NCI-H510A (cell line): ENCODE results near the gene ULK3.

Experiments used
- DNase-seq: peaks from one replicate; lab custom pipeline; 2025; lab: John Stamatoyannopoulos, UW

The ULK3 gene

GRCh38 chr15:74822233-74822632 lies 20.7 kb downstream of the ULK3 start:
- no peak for DNase-seq

- no peak for DNase-seq
These were observed 21.2 kb downstream of the ULK3 start for GRCh38 chr15:74821790-74822158.

GRCh38 chr15:74821091-74821789 lies 21.7 kb downstream of the ULK3 start:
- no peak for DNase-seq

DNA sequence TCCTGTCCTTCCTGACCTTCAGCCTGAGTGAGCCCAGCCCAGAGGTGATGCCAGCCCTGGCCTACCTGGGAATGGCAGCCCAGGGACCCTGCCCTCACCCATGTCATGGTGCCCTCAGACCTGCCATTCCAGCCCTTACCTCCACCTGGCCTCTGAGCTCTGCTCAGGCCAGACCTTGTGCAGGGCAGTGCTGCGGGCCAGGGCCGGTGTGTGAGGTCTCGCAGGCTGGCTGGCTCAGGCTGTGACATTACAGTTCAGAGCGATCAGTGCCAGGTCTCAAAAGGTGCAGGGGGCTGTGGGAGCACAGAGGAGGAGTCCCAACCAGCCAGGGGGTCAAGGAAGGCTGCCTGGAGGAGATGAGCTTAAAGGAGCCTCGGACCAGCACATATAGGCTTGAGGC lies 22.9 kb downstream of the ULK3 start:
- no peak for DNase-seq

DNA sequence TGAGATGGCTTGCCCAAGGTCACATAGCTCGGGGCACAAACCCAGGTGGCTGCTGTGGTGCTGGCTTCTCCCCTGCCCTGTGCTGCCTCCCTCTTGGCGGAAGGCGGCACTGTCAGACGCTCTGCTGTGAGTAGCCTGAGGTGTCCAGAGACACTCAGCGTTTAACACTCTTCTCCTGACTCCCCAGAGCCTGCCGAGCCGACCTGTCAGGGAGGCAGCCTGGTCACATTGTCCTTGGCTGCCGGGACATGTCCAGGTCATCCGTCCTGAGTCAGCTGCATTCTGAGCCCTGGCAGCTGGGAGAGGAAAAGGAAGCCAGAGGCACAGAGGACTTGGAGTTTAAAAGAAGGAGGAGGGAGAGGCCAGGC lies 25.6 kb downstream of the ULK3 start:
- no peak for DNase-seq

DNA sequence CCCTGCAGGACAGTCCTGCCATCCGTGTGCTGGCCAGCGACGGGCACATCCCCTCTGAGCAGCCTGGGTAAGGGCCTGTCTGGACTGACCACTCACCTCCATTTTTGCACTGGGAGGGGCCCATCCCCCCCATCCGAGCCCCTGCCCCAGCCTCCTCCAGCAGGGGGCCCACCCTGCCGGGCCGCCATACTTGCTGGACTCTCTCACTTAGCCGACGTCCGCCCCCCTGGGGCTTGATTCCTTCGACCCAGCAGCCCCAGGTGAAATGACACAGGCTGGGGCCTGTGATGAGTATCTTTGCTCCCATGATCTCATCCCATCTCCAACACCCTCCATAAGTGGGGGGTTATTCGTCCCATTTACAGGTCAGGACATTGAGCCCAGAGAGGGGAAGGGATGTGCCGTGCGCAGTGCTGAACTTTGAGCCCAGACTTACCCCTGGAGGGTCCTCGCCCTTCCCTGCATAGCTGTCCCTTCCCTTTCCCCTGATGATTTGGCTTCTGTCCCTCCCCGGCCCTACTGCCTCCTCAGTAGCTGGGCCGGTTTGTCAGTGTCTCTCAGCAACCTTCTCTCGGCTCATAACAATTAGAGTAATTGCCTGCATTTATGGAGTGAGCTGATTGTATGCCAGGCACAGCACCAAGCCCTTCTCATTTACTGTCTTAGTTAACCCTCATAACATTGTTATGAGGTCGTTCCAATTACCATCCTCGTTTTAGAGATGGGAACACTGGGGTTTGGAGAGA lies 26.2 kb downstream of the ULK3 start:
- no peak for DNase-seq

GRCh38 chr15:74815961-74816360 lies 27.0 kb downstream of the ULK3 start:
- DNase-seq, result no peak

- no peak for DNase-seq
These were observed 27.6 kb downstream of the ULK3 start for GRCh38 chr15:74815121-74815934.

DNA sequence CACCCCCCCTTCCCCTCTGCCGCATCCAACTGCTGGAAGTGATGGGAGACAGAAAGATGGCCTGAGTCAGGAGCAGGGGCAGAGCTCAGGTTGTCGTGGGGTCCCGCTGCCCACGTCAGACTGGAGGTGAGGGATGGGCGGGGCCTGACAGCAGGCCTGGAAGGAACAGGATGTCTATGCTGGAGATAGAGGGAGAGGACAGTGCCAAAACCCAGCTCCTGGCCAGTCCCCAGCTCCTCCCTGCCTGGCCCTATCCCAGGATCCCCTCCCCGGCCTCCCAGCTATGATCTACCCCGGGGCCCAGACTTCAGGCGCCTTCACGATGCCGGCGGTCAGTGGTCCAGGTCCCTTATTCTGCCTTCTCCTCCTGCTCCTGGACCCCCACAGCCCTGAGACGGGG lies 30.4 kb downstream of the ULK3 start, which contains the start of gene LMAN1L:
Gene LMAN1L (plus strand): TSS at position 303 of the 400 bp plus-strand sequence. CDS start 20 bp downstream, at position 323.
- no peak for DNase-seq

GRCh38 chr15:74809956-74810355 lies 33.0 kb downstream of the ULK3 start:
- no peak for DNase-seq

DNA sequence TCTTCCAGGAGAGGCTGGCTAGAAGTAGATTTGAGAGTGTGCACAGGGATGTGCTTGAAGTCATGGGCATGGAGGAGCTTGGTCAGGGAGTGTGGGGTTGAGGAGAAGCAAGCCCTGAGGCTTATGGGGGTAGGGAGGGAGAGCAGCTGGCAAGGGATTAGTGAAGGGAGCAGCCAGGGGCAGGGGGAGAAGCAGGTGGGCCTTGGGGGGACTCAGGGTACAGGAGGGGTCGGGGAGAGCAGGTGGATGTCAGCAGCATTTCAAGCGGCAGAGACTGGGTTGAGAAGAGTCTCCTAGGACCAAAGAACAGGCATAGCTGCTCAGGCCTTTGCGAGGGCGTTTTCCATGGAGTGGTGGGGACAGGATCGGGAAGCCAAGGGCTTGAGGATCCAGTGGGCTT lies 33.7 kb downstream of the ULK3 start:
- DNase-seq, result no peak

DNA sequence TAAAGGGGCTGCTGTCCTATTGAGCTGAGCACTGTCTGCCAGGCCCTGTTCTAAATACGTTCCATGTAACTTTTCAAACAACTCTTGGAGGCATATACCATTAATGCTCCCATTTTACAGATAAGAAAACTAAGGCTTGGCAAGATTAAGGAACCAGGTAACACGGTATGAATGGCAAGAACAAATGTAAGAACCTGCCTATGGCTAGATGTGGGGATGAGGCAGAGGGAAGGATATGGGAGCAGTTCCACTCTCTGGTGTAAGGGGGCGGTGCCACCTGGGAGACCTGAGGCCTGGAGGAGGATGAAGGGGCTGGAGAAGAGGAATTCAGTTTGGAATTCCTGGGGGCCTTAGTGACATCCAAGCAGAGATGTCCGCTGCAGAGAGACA lies 34.1 kb downstream of the ULK3 start:
- no peak for DNase-seq

DNA sequence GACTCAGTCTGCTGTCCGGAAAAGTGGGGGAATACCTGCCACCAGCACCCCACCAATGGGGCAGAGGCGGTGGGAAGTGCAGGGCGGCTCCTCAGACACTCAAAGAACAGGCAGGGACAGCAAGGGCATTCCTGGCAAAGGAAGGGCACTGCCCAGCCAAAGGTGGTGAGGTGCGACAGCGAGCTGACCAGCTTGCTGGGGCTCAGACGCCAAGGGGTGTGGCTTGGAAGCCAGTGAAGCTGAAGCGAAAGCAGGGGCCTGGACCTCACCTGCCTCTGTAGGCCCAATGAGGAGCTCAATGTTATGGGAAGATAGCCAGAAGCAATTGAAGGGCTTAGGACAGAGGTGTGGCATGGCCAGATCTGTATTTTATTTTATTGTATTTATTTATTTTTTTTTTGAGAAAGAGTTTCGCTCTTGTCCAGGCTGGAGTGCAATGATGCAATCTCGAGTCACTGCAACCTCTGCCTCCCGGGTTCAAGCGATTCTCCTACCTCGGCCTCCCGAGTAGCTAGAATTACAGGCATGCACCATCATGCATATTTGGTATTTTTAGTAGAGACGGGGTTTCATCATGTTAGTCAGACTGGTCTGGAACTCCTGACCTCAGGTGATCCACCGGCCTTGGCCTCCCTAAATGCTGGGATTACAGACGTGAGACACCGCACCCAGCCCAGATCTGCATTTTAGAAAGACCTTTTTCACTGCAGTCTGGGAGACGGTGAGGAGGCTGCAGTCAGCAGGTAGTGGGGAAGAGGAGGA lies 34.7 kb downstream of the ULK3 start:
- DNase-seq, result no peak

DNA sequence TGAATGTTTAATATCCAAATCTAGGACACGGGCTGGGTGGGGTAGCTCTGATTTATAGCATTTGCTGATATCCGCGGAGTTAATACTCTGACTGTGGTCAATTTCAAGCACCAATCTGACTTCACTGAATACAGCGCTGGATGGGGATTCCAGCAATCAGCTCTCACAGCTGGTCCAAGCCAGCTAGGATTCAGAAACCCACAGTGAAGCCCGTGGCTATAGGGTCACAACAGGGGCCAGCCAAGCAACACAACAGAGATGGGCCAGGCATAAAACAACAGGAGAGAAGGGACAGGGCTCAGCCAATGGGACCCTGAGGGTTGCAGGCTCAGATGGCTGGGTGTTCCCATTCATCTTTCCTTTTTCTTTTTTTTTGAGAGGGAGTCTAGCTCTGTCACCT lies 35.7 kb downstream of the ULK3 start:
- DNase-seq, result no peak

DNA sequence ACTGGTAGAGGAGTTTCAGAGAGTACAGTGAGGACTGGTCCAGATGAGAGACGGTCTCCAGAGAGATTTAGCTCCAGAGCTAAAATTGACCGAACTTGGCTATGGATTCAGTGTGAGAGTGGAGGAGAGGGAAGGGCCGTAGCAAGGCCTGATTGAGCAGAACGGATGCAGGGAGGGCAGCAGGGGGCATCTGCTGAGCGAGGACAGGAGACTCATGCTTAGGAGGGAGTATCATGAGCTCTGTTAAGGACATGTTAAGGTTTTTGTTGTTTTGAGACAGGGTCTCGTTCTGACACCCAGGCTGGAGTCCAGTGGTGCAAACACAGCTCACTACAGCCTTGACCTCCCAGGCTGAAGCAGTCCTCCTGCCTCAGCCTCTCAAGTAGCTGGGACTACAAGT lies 38.0 kb downstream of the ULK3 start:
- no peak for DNase-seq

GRCh38 chr15:74802862-74803447 lies 40.0 kb downstream of the ULK3 start:
- DNase-seq, result no peak

- DNase-seq, result no peak
These were observed 40.7 kb downstream of the ULK3 start for GRCh38 chr15:74802290-74802689.

GRCh38 chr15:74801311-74801997 lies 41.5 kb downstream of the ULK3 start:
- no peak for DNase-seq

GRCh38 chr15:74800559-74801094 lies 42.3 kb downstream of the ULK3 start:
- DNase-seq, result no peak

DNA sequence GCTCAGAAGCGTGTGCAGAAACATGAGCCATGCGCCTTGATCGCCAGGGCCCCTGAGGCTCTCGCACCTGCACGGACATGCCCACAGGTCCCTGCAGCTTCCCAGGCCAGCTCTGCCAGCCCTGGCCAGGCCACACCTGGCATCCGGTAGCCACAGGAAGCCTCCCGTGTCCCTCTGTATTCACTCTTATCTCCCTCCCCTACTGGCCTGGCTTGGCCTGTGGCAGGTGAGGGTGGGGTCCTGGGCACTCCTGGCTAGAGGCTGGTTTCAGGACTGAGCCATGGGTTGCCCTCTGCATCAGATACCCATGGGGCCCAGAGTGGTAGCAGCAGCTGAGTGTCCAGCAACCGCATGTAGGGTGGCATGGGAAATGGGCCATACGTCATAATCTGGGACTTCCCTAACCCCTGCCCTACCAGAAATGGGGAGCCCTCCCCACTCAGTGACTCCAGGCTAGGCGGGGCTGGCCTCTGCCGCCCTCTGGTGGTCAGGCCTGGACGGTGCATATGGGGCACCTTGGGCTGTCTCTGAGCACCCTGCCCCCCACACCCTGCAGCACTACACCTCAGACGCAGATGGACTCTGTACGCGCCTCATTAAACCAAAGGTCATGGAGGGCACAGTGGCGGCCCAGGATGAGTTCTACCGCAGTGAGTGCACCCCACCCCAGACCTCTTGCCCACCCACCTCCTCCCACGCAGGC lies 42.9 kb downstream of the ULK3 start:
- peak; percentile 46 for DNase-seq
